OCI-LY3 (cell line): ENCODE measurements around the gene SPANXN3.

ENCODE experiments used
- H2AFZ ChIP-seq: fragments of 200-600, 300-600 bp; shearing (Covaris generic); 2 replicates; pipeline ENCODE4 v1.6.0; 2014; ENCODE audit warnings: antibody characterized with exemption, low read depth, low read length
- H3K27ac ChIP-seq: fragments of 200-600, 300-600 bp; sonication (generic); 2 replicates; pipeline ENCODE4 v1.5.1; 2014; ENCODE audit warnings: mild to moderate bottlenecking, low read length, moderate library complexity, mixed read lengths
- H3K27me3 ChIP-seq: fragments of 200-600, 300-600 bp; sonication (generic); 2 replicates; pipeline ENCODE4 v1.6.1; 2014; ENCODE audit warnings: low read depth, low read length, mixed read lengths
- H3K36me3 ChIP-seq: fragments of 200-600, 300-600 bp; sonication (generic); replicated peaks from 2 replicates; pipeline ENCODE3; 2014; ENCODE audit warnings: low read depth, low read length, mixed read lengths
- H3K4me1 ChIP-seq: fragments of 300-600, 200-600 bp; sonication (generic); 2 replicates; pipeline ENCODE4 v1.6.1; 2014; ENCODE audit warnings: low read length, mixed read lengths
- H3K4me2 ChIP-seq: fragments of 200-600, 300-600 bp; sonication (generic); 2 replicates; pipeline ENCODE4 v1.6.1; 2014; ENCODE audit warnings: low read length, mixed read lengths
- H3K4me3 ChIP-seq: fragments of 300-600, 200-600 bp; sonication (generic); 2 replicates; pipeline ENCODE4 v1.5.1; 2014; ENCODE audit warnings: antibody characterized with exemption, mild to moderate bottlenecking, low read length, moderate library complexity
- H3K79me2 ChIP-seq: fragments of 300-600, 200-600 bp; shearing (Covaris generic); 2 replicates; pipeline ENCODE4 v1.6.1; 2014; ENCODE audit warnings: mild to moderate bottlenecking, low read length, mixed read lengths
- H3K9ac ChIP-seq: fragments of 300-600, 200-600 bp; shearing (Covaris generic); 2 replicates; pipeline ENCODE4 v1.6.0; 2014; ENCODE audit warnings: mild to moderate bottlenecking, low read length, moderate library complexity
- H3K9me3 ChIP-seq: fragments of 200-600, 300-600 bp; shearing (Covaris generic); 2 replicates; pipeline ENCODE4 v1.6.1; 2014; ENCODE audit warnings: low read length, mixed read lengths; ENCODE audit not compliant: insufficient read depth
- H4K20me1 ChIP-seq: fragments of 200-600, 300-600 bp; sonication (generic); 2 replicates; pipeline ENCODE4 v1.6.1; 2016; ENCODE audit warnings: low read length, mixed read lengths; ENCODE audit not compliant: insufficient read depth
- CTCF ChIP-seq: fragments of 200-600, 300-600 bp; sonication (generic); IDR thresholded peaks from 2 replicates; pipeline ENCODE4 v1.5.1; 2014; ENCODE audit warnings: antibody characterized with exemption, low read length, low read depth
- EZH2phosphoT487 ChIP-seq: fragments of 200-600 bp; shearing (Covaris generic); IDR thresholded peaks from 2 replicates; pipeline ENCODE4 v1.6.1; 2018; ENCODE audit warnings: antibody characterized with exemption, mixed run types, low read depth

Gene SPANXN3

GRCh38 chrX:143461606-143462005 is 55.7 kb downstream of the SPANXN3 start:
- Histone ChIP-seq H3K9me3 (no peaks in the 10 kb centered on the region), H3K27me3 (no peaks in the 10 kb centered on the region), H3K4me1 (no peaks in the 10 kb centered on the region), H2AFZ (no peak overlapping the region), H3K36me3 (no peaks in the 10 kb centered on the region), H4K20me1 (no peaks in the 10 kb centered on the region), H3K79me2 (no peaks in the 10 kb centered on the region), H3K4me3 (no peak overlapping the region), H3K9ac (no peak overlapping the region), H3K27ac (no peak overlapping the region), H3K4me2 (no peak overlapping the region)
- TF ChIP-seq CTCF: no peak
- no peak for TF ChIP-seq EZH2phosphoT487
